GM11168 (cell line): Measurements from ENCODE around the gene OR56B1.

ENCODE experiments used
- in situ Hi-C: fragments of 300-500 bp; cut with MboI; formaldehyde crosslinking; loops from one replicate; pipeline ENCODE4 v1.12.0; 2022; ENCODE audit warnings: low sequenced_read_pairs; ENCODE audit not compliant: unreplicated experiment

Gene OR56B1

DNA sequence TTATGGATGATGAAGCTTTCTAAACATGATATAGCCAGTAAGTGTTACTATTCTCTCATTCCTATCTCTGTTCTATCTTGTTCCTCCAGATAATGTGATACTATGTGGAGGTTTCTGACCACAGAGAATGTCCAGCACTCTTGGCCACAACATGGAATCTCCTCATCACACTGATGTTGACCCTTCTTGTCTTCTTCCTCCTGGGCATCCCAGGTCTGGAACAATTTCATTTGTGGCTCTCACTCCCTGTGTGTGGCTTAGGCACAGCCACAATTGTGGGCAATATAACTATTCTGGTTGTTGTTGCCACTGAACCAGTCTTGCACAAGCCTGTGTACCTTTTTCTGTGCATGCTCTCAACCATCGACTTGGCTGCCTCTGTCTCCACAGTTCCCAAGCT, 9.9 kb upstream of the OR56B1 start:
- in situ Hi-C loops = no loop called here

GRCh38 chr11:5727691-5728090, 8.6 kb upstream of the OR56B1 start:
- in situ Hi-C loops = no loop called here

GRCh38 chr11:5737091-5737490, 843 bp downstream of the OR56B1 start:
- in situ Hi-C loops = no loop called here

GRCh38 chr11:5737670-5738392, 1.6 kb downstream of the OR56B1 start:
- in situ Hi-C loops = no loop called here

DNA sequence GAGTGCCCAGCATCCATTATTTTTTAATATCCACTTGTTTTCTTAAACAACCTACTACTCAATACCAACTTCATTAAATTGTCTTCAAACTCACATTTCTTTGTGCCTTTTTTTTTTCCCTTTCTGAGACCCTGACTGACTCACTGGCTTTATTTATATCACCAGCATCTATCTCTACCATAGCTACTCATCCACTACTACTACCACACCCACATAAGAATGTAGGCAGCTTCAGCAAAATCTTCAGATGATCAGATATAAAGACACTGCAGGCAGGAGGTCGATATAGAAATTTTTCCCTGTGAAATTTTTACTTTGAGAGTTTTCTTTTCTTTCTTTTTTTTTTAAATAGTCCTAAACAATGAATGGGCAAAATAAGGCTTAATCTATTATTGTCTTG, 2.2 kb downstream of the OR56B1 start:
- in situ Hi-C loops = no loop called here

DNA sequence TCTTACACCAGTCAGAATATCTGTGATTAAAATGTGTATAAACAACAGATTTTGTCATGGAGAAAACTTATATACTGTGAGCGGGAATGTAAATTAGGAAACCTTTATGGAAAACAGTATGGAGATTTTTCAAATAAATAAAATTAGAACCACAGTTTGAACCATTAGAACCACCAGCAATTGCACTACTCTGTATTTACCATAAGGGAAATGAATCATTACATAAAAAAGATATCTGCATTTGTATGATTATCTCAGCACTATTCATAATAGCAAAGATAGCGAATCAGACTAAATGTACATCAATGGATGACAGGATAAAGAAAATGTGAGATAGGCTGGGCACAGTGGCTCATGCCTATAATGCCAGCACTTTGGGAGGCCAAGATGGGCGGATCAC, 10.4 kb downstream of the OR56B1 start:
- in situ Hi-C loops = no loop called here

GRCh38 chr11:5749836-5750235, 13.6 kb downstream of the OR56B1 start:
- in situ Hi-C loops = no loop called here

GRCh38 chr11:5753943-5754342, 17.7 kb downstream of the OR56B1 start, which contains the start of gene OR52N4:
OR52N4 (plus strand) TSS chr11:5754243; CDS start chr11:5754741, 498 bp downstream.
- in situ Hi-C loops = no loop called here

GRCh38 chr11:5767056-5767455, 30.8 kb downstream of the OR56B1 start:
- in situ Hi-C loops = no loop called here

GRCh38 chr11:5783255-5783654, 47.0 kb downstream of the OR56B1 start, which contains the start of gene OR52N5:
OR52N5 (minus strand) TSS chr11:5783355; CDS start chr11:5778634, 4,721 bp downstream.
- in situ Hi-C loops = no loop called here
